GM19467 (cell line): ENCODE data around the gene CHST2.
"Not testable (repeated sequence)": the region's sequence is repeated elsewhere in the genome, so short reads cannot be mapped to it uniquely, and the experiment has no call there.

Experiments
- ATAC-seq: cut with Tn5 transposase; IDR thresholded peaks from one replicate; pipeline ENCODE4 v1.9.1; 2021; ENCODE audit warnings: mild to moderate bottlenecking, moderate library complexity; ENCODE audit not compliant: unreplicated experiment

The CHST2 gene, protein sequence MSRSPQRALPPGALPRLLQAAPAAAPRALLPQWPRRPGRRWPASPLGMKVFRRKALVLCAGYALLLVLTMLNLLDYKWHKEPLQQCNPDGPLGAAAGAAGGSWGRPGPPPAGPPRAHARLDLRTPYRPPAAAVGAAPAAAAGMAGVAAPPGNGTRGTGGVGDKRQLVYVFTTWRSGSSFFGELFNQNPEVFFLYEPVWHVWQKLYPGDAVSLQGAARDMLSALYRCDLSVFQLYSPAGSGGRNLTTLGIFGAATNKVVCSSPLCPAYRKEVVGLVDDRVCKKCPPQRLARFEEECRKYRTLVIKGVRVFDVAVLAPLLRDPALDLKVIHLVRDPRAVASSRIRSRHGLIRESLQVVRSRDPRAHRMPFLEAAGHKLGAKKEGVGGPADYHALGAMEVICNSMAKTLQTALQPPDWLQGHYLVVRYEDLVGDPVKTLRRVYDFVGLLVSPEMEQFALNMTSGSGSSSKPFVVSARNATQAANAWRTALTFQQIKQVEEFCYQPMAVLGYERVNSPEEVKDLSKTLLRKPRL

GRCh38 chr3:143119009-143119914 is at the start of gene CHST2:
Gene CHST2 (plus strand): TSS chr3:143119771. CDS start chr3:143120817, 1,046 bp downstream.
- ATAC-seq, result peak; percentile 78

- ATAC-seq, result no peak
These were observed 48.5 kb upstream of the CHST2 start for GRCh38 chr3:143070977-143071551.

- ATAC-seq, result no peak
These were observed 47.8 kb upstream of the CHST2 start for GRCh38 chr3:143071776-143072175.

- ATAC-seq, result not testable (repeated sequence)
These were observed 47.1 kb upstream of the CHST2 start for GRCh38 chr3:143072298-143073020.

- ATAC-seq, result not testable (repeated sequence)
These were observed 46.0 kb upstream of the CHST2 start for GRCh38 chr3:143073541-143073940.

DNA sequence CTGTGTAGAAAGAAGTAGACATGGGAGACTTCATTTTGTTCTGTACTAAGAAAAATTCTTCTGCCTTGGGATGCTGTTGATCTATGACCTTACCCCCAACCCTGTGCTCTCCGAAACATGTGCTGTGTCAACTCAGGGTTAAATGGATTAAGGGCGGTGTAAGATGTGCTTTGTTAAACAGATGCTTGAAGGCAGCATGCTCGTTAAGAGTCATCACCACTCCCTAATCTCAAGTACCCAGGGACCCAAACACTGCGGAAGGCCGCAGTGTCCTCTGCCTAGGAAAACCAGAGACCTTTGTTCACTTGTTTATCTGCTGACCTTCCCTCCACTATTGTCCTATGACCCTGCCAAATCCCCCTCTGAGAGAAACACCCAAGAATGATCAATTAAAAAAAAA is 45.6 kb upstream of the CHST2 start:
- not testable (repeated sequence) for ATAC-seq

GRCh38 chr3:143078883-143079282 is 40.7 kb upstream of the CHST2 start:
- ATAC-seq, result no peak

DNA sequence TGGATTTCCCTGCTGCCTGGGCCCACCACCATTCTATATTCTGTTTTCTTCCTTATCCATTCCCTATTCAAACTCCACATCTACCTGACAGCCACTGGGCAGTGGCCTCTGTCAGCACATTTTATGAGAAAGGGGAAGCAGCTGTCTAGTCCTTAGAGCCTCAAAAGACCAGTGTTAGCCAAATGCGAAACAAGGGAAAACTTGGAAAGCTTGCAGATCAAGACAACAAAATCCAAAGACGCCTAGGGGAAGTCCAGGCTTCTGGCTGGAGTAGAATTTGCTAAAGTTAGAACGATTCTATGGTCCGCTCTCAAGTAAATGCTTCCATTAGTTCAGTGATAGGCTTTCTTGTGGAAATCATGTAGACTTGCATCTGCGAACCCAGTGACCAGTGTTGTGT is 39.4 kb upstream of the CHST2 start:
- ATAC-seq, result no peak

- ATAC-seq, result no peak
These were observed 38.2 kb upstream of the CHST2 start for GRCh38 chr3:143081365-143081764.

GRCh38 chr3:143081844-143082778 is 37.5 kb upstream of the CHST2 start:
- peak; percentile 76 for ATAC-seq

DNA sequence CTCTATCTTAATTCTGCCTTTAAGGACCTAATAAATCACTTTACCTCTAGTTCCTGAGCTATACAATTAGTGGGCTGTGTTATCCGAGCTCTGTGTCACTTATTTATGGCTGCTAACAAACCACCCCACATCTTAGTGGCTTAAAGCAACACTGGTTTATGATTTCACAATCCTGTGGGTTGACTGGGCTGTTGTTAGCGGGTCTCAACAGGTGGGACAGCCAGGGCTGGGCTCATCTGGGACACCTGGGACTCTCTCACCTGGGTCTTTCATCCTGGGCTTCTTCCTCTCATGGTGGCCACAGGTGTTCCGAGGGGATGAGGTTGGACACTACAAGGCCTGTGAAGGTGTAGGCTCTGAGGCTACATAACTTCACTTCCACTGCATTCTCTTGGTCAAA is 35.8 kb upstream of the CHST2 start:
- ATAC-seq, result no peak

GRCh38 chr3:143084856-143085731 is 34.5 kb upstream of the CHST2 start:
- ATAC-seq, result peak; percentile 65

GRCh38 chr3:143088835-143089234 is 30.7 kb upstream of the CHST2 start:
- no peak for ATAC-seq

DNA sequence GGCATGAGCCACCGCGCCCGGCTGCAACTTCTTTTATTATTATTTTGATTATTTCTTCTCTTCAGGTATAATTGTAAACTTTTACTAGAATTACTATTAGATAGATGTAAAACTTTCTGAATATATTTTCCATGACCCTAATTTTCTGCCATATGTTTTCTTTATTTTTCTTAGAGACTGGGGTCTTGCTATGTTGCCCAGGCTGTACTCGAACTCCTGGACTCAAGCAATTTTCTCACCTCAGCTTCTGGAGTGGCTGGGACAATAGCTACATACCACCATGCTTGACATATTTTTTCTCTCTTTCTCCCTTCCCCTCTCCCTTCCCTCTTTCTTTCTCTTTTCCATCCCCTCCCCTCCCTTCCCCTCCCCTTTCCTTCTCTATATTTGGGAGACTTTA is 29.6 kb upstream of the CHST2 start:
- ATAC-seq, result no peak

DNA sequence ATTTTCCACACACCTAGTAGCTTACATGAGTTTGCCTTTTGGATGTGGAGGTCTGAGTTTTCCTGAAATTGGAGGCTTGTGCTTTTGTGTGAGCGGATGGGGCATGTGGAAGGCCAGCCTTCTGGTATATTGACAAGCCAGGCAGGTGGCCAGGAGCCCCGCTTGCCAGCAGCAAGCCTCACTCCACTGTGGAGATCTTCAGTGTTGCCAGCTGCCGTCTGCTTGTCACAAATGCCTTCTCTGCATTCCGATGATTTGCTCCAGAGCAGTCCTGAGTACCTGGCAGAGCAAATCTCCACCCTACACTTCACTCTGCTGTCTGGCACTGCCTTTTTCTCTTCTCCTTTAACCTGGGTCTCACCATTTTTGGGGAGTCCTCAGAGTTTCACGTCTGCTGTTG is 29.1 kb upstream of the CHST2 start:
- no peak for ATAC-seq

DNA sequence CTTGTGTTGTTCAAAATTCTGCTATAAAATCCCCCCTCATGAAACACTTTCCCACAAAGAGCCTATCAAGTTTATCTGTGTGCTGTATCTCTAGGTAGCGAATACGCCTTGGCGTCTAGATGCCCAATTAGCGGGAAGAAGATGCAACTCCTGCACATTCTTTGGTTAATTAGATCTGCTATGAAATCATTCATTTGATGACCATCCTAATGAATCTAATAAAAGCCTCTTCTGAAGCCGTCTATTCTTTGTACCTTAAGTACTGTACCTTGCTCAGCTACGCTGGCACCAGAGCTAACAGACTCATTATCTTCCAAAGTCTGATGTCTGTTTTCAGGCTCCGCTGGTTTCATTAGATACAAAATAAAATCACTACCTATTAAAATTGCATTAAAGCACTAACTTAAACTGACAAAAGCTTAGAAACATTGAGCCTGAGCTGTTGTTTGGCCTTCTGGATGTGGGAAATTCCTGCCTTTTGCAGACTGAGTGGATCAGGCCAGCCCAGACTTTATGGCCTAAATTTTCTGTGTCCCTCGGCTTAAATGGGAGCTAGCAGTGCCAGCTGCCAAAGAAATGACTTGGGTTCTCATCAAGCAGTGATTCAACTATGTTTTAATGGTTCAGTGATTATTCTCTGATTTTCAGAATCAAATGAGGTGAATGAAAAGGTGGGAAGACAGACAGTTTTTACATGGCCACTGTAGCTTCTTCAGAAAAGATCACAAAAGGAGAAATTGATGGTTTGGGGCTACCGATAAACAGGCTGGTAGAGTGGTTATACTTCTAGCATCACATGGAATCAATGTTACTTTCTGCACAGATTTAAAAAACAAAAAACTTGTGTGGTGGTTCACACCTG is 28.4 kb upstream of the CHST2 start:
- no peak for ATAC-seq

- ATAC-seq, result no peak
These were observed 27.4 kb upstream of the CHST2 start for GRCh38 chr3:143092191-143092590.

DNA sequence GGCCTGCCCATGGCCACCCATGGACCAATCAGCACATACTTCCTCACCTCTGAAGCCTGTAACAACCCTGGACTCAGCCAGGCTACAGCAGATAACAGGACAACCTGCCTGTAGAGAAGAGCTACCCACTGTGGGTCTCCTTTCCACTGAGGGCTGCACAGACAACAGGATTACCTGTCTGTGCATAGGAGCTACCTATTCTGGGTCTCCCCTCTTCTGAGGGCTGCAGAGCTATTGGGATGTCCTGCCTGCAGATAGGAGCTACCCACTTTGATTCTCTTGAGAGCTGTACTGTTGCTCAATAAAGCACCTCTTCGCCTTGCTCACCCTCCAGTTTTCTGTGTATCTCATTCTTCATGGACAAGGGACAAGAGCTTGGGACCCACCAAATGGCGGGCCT is 23.8 kb upstream of the CHST2 start:
- ATAC-seq, result no peak
